DMS114 treated with DMSO at 0.1 percent for 48 hours (cell line): ENCODE measurements around the gene CMTM2.
"Not testable (repeated sequence)": the region's sequence is repeated elsewhere in the genome, so short reads cannot be mapped to it uniquely, and the experiment has no call there.

Experiments
- DNase-seq: peaks from one replicate; lab custom pipeline; 2025; ENCODE audit not compliant: unreplicated experiment; lab: John Stamatoyannopoulos, UW

The CMTM2 gene

DNA sequence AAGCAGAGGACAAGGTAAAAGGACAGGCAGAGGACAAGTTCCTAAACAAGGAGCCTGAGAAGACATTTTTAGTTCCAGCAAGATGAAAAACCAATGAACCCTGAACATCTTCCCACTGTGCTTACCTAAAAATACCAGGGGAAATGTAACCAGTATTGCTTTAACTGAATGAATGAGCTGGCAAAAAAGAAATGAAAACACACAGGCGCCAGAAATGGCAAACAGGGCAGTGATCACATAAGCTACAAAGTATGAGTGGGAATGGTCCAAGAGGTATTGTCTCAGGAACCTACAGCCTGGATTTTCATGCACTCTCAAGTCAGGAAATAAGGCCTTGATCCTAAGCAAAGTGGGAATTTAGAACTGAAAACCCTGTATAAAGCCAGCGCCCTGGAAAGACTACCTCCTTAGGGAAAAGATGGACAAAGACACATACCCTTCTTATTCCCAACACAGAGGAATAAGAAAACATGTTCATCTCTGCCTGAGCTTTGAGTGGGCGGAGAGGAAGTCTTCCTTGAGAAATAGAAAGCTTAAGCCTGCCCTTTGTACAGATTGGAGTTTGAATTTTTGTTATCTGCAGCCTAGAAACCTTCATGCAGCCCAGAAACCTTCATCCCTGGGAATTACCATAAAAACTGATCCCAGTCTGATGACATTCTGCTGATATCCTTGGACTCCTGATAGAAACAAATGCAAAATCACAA lies 2.1 kb downstream of the CMTM2 start:
- no peak for DNase-seq

DNA sequence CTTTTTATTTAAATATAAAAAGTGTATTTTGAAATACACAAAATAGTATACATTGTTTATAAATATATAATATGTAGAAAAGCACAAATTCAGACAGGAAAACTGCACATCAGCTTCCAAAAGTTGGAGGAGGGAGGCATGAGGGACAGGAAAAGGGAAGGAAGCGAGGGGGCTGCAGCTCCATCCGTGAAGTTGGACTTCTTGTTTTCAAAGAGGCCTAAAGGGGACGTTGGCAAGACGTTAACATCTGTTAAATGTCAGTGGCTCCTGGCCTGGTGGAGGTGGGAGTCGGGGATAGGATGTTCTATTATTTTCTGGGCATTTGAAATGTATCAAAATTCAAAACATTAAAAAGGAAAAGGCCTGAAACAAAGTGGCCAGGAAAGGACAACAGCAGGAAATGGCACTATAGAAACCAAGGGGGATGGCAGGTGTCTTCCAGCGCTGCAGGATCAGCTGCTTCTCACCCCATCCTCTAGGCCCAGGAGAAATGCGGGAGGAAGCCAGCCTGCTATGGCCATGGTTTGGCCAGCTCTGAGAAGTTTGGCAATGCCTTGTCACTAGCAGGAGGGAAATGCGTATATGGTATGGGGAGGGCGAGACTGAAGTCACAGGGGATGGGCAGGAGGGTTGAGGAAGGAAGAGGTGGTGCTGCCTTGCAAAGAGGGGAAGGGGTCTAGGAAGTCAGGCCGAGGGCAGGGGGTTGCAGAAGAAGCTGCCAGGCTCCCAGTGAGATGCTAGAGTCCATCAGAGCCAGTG lies 6.4 kb downstream of the CMTM2 start:
- DNase-seq = no peak

DNA sequence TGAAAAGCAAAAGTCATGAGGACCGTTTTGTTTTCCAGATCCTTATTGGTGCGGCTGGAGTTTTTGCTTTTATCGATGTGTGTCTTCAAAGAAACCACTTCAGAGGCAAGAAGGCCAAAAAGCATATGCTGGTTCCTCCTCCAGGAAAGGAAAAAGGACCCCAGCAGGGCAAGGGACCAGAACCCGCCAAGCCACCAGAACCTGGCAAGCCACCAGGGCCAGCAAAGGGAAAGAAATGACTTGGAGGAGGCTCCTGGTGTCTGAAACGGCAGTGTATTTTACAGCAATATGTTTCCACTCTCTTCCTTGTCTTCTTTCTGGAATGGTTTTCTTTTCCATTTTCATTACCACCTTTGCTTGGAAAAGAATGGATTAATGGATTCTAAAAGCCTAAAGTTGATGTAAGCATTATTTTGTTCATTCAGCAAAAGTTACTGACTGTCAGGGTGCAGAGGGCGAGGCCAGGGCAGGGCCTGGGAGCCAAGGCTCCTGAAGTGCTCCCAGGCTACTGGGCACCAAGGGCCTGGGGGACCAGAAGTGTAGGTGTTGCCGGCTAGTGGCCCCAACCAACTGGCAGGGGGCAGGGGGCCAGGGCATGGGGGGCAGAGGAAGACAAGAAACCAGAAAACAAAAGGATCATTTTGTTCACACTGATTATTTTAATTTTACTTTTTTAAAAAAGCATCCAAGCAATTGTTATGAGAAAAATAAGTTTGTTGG lies 8.8 kb downstream of the CMTM2 start:
- no peak for DNase-seq

DNA sequence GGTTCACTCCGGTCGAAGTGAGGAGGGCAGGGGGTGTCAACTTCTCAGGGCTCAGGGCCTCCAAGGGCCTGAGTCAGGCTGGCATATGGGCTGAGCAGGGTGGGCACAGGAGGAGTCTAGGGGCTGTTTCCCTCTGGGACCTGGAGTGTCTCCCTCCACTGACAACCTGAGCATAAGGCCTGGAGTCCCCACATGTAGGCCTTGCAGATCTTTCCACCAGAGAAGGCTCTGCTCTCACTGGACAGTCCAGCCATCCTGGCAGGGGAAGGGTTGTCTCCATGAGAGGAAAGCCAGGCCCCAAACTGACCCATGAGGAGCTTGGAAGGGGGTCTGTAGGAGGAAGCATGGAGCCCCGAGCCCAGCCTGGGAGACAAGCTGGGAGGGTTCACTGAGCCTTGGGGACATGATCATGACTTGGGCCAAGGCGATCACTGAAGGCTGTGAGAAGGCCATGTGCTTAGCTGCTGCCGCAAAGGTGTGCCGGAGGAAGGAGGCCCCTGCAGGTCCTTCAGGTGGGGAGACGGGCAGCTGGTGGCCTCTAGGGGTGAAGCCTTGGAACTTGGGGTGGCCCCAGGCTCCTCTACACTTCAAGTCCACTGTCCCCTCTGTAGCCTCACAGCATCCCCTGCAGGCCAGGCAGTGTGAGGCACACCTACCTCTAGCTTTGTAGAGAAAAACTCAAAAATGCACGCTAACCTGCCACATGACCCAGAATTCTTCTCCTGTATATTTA lies 9.9 kb downstream of the CMTM2 start:
- DNase-seq = no peak

DNA sequence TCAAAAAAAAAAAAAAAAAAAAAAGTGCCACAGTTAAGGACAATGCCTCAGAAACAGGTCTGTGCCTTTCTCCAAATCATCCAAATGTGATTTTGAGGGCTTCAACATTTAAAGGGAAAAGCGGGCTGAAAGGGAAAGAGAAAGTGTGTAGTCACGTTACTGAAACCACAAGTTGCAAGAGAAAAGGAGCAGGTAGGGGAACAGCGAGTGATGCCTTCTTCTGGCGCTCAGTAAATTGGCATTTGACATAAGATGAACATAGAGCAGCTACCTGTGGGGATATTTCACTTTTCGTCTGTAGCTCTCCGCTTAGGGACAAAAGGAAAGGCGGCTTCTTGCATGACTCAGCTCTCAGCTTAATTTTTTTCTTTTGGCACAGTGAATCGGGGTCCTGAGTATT lies 11.1 kb downstream of the CMTM2 start:
- DNase-seq = no peak

DNA sequence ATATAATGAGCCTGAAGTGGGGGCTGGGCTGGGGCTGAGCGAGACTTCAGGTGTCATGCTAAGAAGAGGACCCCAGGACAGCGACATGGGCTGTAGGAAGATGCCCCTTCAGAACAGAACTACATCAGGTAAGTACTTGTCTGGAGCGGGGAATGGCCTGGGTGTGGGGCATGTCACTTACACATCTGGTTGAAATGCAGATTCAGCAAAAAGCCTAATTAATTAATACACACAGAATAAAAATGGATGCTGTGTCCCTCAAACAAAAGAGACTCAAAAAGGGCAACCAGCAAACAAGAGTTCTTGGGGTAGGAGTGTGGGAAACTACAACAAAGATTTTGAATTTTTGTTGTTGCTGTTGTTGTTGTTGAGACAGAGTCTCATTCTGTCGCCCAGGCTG lies 11.8 kb downstream of the CMTM2 start:
- no peak for DNase-seq

DNA sequence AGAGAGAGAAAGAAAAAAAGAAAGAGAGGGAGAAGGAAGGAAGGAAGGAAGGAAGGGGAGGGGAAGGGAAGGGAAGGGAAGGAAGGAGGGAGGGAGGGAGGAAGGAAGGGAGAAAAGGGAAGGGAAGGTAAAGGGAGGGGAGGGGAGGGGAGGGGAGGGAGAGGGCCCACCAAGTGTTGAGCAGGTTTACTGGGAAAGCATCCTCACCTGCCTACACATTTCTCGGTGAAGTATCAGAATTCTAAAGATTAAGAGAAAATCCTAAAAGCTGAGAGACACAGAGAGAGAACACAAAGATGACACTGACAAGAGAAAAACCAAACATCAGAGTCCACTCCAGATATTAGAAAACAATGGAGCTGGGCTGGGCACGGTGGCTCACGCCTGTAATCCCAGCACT lies 13.0 kb downstream of the CMTM2 start:
- DNase-seq = no peak

DNA sequence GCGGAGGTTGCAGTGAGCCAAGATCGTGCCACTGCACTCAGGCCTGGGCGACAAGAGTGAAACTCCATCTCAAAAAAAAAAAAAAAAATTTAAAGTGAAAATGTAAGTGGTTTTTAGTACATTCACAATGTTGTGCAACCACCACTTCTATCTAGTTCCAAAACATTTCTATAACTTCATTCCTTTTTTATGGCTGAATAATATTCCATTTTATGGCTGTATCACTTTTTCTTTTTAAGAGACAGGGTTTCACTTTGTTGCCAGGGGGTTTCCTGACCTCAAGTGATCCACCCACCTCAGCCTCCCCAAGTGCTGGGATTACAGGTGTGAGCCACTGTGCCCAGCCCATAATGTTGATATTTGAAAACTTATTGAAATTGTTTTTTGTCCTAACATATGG lies 13.6 kb downstream of the CMTM2 start:
- no peak for DNase-seq

DNA sequence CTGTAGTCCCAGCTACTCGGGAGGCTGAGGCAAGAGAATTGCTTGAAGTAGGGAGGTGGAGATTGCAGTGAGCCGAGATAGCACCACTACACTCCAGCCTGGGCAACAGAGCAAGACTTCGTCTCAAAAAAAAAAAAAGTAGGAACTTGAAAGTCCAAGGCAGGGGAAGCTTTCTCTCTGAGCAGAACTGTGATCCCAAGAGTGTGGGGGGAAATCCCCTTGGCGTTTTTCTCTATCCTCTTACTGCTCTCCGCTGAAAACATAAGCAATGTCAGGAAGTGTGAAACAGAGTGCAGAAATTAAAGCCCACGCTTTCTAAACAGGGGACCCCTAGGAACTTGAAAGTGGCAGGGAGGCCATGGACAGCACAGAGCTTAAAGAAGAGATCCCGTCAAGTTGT lies 15.5 kb downstream of the CMTM2 start:
- DNase-seq = no peak

DNA sequence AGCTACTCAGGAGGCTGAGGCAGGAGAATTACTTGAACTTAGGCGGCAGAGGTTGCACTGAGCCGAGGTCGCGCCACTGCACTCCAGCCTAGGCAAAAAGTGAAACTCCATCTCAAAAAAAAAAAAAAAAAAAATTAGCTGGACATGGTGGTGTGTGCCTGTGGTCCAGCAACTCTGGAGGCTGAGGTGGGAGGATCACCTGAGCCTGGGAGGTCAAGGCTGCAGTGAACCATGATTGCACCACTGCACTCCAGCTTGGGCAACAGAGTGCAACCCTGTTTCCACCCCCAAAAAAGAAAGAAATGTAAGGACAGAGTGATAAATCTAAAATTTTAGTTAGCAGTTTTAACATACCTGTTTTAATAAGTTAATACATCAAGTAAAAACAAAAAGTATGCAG lies 17.3 kb downstream of the CMTM2 start:
- DNase-seq = not testable (repeated sequence)

DNA sequence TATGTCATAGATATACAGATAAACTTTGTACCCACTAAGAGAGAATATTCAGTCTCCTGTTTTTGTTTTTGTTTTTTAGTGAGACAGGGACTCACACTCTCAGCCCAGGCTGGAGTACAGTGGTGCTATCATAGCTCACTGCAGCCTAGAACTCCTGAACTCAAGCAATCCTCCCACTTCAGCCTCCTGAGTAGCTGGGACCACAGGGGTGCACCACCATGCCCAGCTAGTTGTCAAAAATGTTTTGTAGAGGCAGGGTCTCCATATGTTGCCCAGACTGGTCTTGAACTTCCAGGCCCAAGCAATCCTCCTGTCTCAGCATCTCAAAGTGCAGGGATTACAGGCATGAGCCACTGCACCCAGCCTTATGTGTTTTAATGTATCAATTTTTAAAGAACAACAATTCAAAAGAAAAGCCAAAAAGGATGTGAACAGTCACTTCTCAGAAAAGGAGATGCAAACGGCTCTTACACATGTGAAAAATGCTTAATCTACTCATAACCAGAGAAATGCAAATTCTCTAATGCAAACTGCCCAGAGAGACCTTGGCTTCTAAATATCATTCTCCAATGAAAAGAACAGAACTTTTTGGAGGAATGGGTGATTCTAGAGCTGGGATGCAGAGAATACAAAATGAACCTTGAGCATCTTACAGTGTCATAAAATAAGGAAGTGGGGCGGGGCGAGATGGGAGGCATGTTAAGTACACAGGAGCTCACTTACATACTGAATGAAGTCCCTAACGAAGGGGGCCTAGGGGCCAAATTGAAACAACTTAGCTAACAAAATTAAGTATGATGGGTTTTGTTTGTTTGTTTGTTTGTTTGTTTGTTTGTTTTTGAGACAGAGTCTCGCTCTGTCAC lies 18.0 kb downstream of the CMTM2 start:
- no peak for DNase-seq

DNA sequence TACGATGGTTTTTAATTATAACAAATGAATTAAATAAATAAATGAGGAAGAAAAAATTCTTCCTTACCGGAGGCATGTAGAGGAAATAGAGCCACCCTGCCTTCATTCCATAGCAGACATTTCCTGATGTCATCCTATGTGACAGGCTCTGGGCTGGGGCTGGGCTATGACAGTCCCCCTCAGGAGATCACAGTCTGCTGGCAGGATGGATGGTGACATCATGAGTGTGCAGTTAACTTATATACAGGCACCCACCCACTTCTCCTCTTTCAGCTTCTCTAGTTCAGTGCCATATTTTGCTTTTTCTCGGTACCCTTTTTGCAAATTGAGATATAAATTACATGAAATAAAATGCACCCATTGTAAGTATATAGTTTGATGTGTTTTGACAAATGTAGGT lies 18.8 kb downstream of the CMTM2 start:
- DNase-seq = no peak

DNA sequence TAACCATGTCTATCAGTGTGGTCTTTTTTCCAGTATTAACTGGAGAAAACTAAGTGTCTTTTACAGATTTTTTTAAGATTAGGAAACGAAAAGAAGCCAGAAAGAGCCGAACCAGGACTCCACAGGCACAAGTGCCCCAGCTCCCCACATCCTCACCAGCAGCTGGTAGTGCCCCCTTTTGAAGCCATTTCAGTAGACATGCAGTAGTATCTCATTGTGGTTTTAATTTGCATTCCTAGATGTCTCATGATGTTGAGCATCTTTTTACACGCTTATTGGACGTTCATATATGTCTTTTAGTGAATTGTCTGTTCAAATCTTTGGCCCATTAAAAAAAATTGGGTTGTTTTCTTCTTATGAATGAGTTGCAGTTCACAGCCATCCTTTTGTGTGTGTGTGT lies 20.5 kb downstream of the CMTM2 start:
- DNase-seq = no peak

DNA sequence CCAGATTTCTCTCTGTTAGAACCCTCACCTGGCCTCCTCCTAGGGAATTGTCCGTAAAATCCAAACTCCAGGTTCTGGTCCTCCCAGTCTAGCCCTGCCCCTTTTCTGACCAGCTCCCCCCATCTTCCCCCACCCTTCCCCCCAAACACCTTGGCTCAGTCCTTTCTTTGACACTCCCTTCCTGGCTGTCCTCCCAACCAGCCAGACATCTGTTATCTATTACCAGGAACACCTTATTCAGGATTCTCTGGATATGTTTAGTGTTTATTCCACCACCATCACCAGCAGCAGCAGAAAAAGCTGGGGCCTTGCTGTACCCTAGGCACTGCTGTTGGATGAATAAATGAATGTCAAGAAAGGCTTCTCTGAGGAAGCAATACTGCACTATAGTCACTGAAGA lies 21.2 kb downstream of the CMTM2 start:
- DNase-seq = no peak

DNA sequence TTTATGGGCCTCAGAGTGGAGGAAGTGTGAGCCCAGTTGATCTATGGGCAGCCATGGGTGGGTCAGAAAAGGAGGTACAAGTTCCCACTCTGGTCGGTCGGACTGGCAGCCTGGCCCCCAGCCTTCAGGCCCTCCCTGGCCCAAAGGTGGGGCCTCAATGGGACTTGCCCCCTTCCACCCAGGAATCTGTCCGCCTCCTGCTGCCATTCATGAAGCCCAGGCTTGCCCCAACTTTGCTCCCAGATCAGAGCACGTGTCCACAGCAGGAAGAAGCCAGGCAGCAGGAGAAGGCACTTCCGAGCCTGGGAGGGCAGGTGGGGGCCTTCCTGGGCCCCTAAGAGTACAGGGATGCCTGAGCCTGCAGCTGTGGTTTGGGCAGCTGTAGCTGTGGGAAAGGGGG lies 22.2 kb downstream of the CMTM2 start:
- no peak for DNase-seq

DNA sequence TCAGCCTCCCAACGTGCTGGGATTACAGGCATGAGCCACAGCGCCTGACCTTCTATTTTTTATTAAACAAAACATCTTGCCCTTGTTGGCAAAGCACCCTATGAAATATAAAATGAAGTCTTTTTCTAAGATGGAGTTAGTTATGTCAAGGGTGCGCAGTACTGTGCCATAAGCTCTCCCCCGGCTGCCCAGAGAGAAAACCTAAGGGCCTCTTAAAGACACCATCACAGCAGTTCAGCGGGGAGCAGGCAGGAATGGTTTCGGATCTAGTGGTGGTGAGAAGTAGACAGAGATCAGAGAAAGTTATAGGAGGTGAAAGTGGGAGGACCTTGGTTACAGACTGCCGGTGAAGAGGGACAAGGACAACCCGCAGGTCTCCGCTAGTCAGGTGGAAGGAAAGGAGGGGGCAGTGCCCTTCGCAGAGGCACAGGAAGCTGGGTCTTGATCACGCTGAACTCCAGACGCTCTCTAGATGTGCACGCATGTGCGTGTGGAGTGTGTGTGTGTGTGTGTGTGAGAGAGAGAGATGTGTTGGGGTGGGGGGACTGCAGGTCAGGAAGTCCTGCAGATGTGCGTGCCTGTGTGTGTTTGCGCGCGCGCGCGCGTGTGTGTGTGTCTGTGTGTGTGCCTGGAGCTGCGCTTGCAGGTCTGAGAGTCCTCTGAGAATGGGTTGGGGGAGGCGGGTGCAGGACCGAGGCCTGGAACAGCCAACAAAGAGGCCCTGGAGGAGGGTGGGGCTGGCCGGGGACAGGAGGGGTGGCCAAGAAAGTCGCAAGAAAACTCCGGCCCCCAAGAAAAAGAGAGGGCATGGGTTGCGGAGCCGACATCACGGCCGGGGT lies 24.5 kb downstream of the CMTM2 start:
- DNase-seq = peak; percentile 68

DNA sequence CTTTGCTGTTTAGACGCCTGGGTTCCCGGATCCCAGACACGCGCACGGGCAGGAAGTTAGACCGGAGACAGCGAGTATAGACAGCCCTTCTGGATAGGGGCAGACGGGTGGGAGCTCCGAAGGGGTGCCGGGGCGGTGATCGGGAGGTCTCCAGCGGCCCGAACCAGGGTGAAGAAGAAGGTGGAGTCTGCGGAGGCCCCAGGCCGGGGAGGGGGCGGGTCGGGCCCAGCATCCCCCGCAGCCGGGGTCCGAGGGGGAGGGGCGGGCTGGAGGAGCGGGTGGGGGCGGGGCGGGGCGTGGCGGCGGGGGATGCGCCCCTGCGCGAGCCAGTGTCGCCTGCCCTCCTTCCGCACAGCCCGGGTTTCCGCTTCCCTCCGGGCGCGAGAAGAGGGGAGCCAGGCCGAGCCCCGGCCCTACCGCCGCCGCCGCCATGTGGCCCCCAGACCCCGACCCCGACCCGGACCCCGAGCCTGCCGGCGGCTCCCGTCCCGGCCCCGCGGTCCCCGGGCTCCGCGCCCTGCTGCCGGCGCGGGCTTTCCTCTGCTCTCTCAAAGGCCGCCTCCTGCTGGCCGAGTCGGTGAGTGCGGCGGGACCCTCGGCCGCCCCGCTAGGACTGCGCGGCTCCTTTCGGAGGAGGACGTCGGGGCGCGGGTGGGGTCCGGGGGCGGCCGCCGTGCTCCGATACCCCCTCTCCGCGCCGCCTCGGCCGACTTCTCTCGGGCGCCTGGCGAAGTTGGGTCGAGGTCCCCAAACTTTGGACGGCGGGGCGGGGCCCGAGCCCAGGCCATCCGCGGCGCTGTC lies 25.3 kb downstream of the CMTM2 start, which contains the start of gene CMTM3:
Gene CMTM3, plus strand, starts transcription at position 329 of the 801 bp plus-strand sequence. Its CDS starts 102 bp downstream, at position 431.
- DNase-seq = peak; percentile 68

DNA sequence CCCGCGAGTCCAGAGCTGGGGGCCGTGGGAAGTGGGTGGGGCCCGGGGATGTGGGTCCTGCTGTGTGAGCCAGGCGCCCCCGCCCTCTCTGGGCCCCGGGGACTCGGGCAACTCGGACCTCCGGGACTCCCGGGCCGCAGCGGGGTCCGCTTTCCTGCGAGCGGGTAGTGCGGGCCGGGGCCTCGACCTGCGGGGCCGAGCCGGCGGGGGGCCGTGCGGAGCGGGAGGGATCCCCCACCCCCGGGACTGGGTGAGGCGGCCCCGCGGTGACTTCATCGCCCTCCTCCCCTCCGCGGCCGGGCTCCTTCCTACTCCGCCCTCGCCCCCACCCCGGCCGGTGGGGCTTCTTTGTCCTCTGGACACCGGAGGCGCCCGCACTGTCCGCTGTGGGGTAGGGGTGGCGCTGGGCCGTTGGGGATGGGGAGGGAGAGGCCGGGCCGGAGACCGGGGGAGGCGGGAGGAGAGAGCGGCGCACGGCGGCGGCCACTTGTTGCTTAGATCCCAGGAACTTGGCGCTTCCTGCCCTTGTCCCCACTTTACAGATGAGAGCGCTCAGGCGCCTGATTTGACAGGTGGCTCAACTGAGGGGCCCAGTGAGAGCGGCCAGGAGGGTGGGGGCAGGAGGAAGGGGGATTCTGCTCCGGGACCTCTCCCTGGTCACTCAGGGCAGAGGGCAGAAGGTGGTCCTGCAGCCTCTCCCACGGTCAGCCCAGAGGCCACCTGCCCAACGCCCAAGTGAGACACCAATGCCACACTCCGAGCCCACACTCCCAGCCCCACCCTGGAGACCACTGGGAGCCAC lies 26.1 kb downstream of the CMTM2 start:
- DNase-seq = no peak
